ENCODE measurements around the gene ENC1.

DNA sequence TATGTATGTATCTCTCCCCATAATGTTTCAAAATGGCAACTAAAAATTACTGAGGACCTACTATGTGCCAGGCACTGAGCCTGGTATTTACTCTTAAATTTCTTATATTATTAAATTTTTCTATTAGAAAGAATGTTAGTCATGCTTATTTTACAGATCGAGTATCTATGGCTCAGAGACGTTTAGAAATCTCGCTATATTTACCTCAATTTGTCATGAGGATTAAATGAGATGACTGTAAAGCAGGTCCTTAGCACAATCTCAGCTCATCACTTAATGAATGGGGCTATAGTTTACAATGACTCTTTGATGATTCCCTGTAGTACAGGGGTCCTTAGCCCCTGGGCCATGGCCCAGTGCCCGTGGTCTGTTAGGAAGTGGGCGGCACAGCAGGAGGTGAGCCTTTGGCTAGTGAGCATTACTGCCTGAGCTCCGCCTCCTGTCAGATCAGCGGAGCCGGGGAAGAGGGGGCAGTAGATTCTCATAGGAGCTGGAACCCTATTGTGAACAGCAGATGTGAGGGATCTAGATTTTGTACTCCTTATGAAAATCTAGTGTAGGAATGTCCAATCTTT is 15.5 kb downstream of the ENC1 start:
- TF ChIP-seq, protein P1, sequence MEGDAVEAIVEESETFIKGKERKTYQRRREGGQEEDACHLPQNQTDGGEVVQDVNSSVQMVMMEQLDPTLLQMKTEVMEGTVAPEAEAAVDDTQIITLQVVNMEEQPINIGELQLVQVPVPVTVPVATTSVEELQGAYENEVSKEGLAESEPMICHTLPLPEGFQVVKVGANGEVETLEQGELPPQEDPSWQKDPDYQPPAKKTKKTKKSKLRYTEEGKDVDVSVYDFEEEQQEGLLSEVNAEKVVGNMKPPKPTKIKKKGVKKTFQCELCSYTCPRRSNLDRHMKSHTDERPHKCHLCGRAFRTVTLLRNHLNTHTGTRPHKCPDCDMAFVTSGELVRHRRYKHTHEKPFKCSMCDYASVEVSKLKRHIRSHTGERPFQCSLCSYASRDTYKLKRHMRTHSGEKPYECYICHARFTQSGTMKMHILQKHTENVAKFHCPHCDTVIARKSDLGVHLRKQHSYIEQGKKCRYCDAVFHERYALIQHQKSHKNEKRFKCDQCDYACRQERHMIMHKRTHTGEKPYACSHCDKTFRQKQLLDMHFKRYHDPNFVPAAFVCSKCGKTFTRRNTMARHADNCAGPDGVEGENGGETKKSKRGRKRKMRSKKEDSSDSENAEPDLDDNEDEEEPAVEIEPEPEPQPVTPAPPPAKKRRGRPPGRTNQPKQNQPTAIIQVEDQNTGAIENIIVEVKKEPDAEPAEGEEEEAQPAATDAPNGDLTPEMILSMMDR (IDR thresholded peaks at IDR 0.05; ENCODE audit: borderline replicate concordance, extremely low read depth, low read length, poor library complexity, severe bottlenecking): no peak
- no peak for TF ChIP-seq EZH2 (IDR thresholded peaks at IDR 0.05; ENCODE audit: borderline replicate concordance, low read depth, low read length, severe bottlenecking)

All from DND-41 (cell line).